Endometrium (tissue), 2 donors: Measurements from ENCODE around the gene HBG1.
"Not testable (repeated sequence)": the region's sequence is repeated elsewhere in the genome, so short reads cannot be mapped to it uniquely, and the experiment has no call there.

Experiments
- FAIRE-seq: peaks from 2 replicates; lab custom pipeline; 2012; peaks lifted over from hg19 to GRCh38; lab: Jason Lieb, UNC
- donor health status: control.
- donor health status: control.

The HBG1 gene

GRCh38 chr11:5276697-5277096 lies 27.0 kb upstream of the HBG1 start:
- FAIRE-seq: no peak

GRCh38 chr11:5275369-5276110 lies 25.9 kb upstream of the HBG1 start:
- FAIRE-seq: no peak

GRCh38 chr11:5274395-5274794 lies 24.7 kb upstream of the HBG1 start:
- no peak for FAIRE-seq

GRCh38 chr11:5272395-5273017 lies 22.8 kb upstream of the HBG1 start:
- no peak for FAIRE-seq

- no peak for FAIRE-seq
These were observed 20.1 kb upstream of the HBG1 start, which contains the start of gene HBE1 for GRCh38 chr11:5269715-5270147. Gene HBE1 (minus strand): TSS chr11:5269945. CDS start chr11:5269890, 55 bp downstream.

- FAIRE-seq: no peak
These were observed 17.4 kb upstream of the HBG1 start for GRCh38 chr11:5267033-5267563.

- FAIRE-seq: no peak
These were observed 17.0 kb upstream of the HBG1 start for GRCh38 chr11:5266609-5267008.

GRCh38 chr11:5265832-5266231 lies 16.2 kb upstream of the HBG1 start:
- FAIRE-seq: no peak

- FAIRE-seq: no peak
These were observed 9.0 kb upstream of the HBG1 start for GRCh38 chr11:5258543-5259262.

- FAIRE-seq: no peak
These were observed 7.6 kb upstream of the HBG1 start for GRCh38 chr11:5257296-5257695.

GRCh38 chr11:5254646-5255413 lies 5.2 kb upstream of the HBG1 start, which contains the start of gene HBG2:
Gene HBG2 (minus strand): TSS chr11:5254781. CDS start chr11:5254728, 53 bp downstream.
- not testable (repeated sequence) for FAIRE-seq

GRCh38 chr11:5254023-5254422 lies 4.4 kb upstream of the HBG1 start:
- FAIRE-seq: not testable (repeated sequence)

- FAIRE-seq: not testable (repeated sequence)
These were observed 3.8 kb upstream of the HBG1 start for GRCh38 chr11:5253440-5253839.

GRCh38 chr11:5252919-5253265 lies 3.2 kb upstream of the HBG1 start:
- FAIRE-seq: peak; percentile 37

- FAIRE-seq: no peak
These were observed 2.7 kb upstream of the HBG1 start for GRCh38 chr11:5252192-5252918.

- FAIRE-seq: no peak
These were observed 2.1 kb upstream of the HBG1 start for GRCh38 chr11:5251746-5252145.

GRCh38 chr11:5250543-5251204 lies 1.0 kb upstream of the HBG1 start:
- no peak for FAIRE-seq

- not testable (repeated sequence) for FAIRE-seq
These were observed 1.2 kb downstream of the HBG1 start for GRCh38 chr11:5248498-5248897.

- no peak for FAIRE-seq
These were observed 2.0 kb downstream of the HBG1 start for GRCh38 chr11:5247472-5248192.
